ENCODE measurements around the gene ABL2. TPM values are rescaled to one million over a fixed set of nuclear protein-coding genes. Genes with fewer than 3 reads are reported as not detected.
"Not testable (repeated sequence)": the region's sequence is repeated elsewhere in the genome, so short reads cannot be mapped to it uniquely, and the experiment has no call there.

Gene ABL2
- polyA plus RNA-seq (ENCODE audit: insufficient read length in 12 of 12), result 10 to 100 TPM in 1 of 12 donors, 1 to 10 TPM in 10, not detected in 1; 7.1 to 12.6 (median 8.2) TPM
- long read RNA-seq, donor 1, partial matches to known transcripts, result 5 of 13 reads
- long read RNA-seq, donor 1, other reads (novel, unspliced or antisense), result 8 of 13 reads
- long read RNA-seq, donor 2, result 0 reads
- long read RNA-seq, donor 3, full-length matches to known transcripts, result 1 of 1 reads
- long read RNA-seq, donor 3, partial matches to known transcripts, result 0 of 1 reads
- long read RNA-seq, donor 3, other reads (novel, unspliced or antisense), result 0 of 1 reads
- long read RNA-seq, donor 4, result 0 reads
- long read RNA-seq, donor 5, result 0 reads
- long read RNA-seq, donor 6, partial matches to known transcripts, result 0 of 1 reads
- long read RNA-seq, donor 6, other reads (novel, unspliced or antisense), result 0 of 1 reads
- long read RNA-seq, donor 7, partial matches to known transcripts, result 0 of 2 reads
- long read RNA-seq, donor 7, other reads (novel, unspliced or antisense), result 0 of 2 reads
- long read RNA-seq, donor 8, full-length matches to known transcripts, result 2 of 2 reads
- long read RNA-seq, donor 8, partial matches to known transcripts, result 0 of 2 reads
- long read RNA-seq, donor 8, other reads (novel, unspliced or antisense), result 0 of 2 reads
- long read RNA-seq, donor 9, full-length matches to known transcripts, result 2 of 2 reads
- long read RNA-seq, donor 9, partial matches to known transcripts, result 0 of 2 reads
- long read RNA-seq, donor 9, other reads (novel, unspliced or antisense), result 0 of 2 reads
- long read RNA-seq, donor 10, partial matches to known transcripts, result 0 of 1 reads
- long read RNA-seq, donor 10, other reads (novel, unspliced or antisense), result 0 of 1 reads
- long read RNA-seq, donor 11, result 0 reads

GRCh38 chr1:179229214-179230140 is at the start of gene ABL2:
ABL2 (minus strand) TSS chr1:179229677; CDS start chr1:179229397, 280 bp downstream.
- peak; percentile 25 for DNase-seq

GRCh38 chr1:179278920-179279319 is 49.4 kb upstream of the ABL2 start:
- DNase-seq, result no peak

DNA sequence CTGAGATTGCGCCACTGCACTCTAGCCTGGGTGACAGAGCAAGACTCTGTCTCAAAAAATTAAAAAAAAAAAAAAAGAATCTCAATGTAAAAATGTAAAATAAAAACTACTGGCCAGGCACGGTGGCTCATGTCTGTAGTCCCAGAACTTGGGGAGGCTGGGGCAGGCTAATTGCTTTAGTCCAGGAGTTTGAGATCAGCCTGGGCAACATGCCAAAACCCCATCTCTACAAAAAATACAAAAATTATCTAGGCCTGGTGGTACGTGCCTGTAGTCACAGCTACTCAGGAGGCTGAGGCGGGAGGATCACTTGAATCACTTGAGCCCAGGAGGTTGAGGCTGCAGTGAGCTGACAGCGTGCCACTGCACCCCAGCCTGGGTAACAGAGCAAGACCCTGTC is 44.9 kb upstream of the ABL2 start:
- not testable (repeated sequence) for DNase-seq

- DNase-seq, result no peak
Measured at GRCh38 chr1:179269071-179269470, 39.6 kb upstream of the ABL2 start.

DNA sequence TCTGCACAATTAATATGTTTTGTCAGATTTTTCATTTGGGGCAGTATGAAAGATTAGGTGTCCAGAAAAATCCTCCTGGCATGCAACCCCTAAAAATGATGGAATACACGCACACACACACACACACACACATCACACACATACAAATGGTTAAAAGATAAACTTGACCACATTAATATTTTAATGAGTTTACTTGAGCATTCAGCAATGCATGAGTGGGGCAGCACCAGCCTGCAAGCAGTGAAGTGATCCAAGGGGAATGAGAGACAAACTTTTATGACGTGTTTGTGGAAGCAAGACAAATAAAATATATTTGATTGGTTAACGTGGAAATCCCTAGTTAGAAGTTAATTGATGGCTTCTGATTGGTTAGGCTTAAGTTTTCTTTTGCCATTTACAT is 35.0 kb upstream of the ABL2 start:
- no peak for DNase-seq

DNA sequence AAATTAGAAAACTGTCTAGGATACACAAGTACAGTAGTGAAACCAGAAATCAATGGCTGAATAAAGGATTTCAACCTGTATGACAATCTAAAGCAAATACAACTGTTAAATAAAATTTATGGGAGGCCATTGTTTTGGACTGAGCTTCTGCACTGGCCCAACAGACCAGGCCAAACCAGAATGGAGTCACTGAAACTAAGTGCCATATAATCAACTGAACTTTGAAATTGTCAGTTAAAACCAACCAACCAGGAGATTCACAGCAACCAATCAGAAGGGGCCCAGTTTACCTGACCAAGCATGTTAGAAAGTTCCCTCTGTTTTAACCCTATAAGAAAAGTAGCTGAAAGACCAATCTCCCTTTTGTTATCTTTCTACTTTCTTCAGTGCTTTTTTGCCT is 33.6 kb upstream of the ABL2 start:
- no peak for DNase-seq

DNA sequence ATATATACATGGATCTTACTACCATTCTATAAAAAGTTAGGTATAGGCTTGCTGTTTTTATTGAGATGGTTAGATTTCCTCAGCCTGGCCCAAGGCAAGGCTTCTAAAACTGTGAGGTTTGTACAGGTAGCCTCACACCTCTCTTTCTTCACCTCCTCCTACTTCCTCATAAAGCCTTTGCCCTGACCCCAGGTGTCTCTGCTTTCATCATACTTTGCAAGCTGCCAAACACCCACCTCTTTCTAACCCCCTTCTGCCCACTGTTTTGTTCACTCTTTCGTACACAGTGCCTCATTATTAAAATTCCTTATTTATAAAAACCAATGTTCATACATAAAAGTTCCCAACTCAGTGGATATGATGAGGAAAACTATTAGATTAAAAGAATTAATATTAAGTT is 32.7 kb upstream of the ABL2 start:
- no peak for DNase-seq

DNA sequence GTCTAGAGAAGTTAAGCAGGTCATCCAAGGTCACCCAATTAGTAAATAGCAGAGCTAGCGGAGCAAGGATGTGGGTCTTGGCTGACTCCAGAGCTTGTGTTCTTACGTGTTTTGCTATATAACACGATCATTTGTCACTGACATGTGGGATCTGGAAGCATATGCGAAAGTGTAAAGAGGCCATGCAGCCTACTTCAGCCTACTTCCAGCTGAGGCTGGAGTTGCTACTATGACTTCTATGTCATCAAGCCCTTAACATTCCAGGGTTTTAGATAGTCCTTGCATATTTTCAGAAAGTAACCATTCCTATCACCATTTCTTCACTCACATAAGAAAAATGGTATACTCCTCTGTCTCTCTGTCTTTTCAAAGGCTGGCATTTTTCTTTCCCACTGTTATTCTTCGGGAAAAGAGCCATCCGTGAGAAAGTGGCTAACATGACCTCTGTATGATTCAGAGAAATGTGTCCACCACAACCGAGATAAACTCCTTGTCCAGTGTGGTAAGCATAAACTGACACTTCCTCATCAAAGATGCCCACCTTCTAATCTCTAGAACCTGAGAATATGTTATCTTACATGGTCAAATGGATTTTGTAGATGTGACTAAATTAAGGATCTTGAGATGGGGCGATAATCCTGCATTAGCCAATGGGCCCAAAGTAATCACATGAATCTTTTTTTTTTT is 24.0 kb upstream of the ABL2 start:
- DNase-seq, result no peak

GRCh38 chr1:179252606-179253005 is 23.1 kb upstream of the ABL2 start:
- no peak for DNase-seq

- DNase-seq, result peak; percentile 7
Measured at GRCh38 chr1:179251675-179252074, 22.2 kb upstream of the ABL2 start.

- DNase-seq, result no peak
Measured at GRCh38 chr1:179247923-179248322, 18.4 kb upstream of the ABL2 start.

DNA sequence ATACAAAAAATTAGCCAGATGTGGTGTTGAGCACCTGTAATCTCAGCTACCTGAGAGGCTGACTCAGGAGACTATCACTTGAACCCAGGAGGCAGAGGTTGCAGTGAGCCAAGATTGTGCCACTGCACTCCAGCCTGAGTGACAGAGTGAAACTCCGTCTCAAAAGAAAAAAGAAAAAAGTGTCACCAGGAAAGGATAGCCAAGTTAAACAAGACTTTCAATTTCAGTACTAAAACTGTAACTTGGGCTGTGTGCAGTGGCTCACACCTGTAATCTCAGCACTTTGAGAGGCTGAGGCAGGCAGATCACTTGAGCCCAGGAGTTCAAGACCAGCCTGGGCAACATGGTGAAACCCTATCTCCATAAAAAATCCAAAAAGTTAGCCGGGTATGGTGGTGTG is 15.9 kb upstream of the ABL2 start:
- not testable (repeated sequence) for DNase-seq

DNA sequence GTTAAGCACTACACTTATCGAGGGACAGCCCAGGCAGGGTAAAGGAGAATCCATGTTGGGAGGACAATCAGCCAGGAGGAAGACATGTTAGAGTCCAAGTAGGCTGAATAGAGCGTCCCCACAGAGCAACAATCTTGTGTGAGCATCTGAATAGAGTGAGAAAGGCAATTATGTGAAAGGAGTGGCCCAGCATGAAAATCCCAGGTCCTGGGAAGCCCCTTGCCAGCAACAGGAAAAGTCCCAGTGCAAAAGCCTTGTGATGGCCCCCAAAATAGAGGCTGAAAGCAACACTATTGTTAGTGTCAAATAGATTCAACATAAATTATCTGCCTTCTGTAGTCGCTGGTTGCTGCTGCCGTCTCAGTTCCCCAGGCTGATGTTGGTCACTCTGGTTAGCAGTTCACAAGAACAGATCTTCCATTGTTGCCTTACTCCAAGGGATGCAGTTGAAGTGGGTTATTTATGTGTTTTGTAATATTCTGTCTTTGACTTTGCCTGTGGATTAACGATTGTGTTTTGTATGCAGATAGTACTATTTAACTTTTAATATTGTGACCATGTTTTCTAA is 12.1 kb upstream of the ABL2 start:
- DNase-seq, result no peak

DNA sequence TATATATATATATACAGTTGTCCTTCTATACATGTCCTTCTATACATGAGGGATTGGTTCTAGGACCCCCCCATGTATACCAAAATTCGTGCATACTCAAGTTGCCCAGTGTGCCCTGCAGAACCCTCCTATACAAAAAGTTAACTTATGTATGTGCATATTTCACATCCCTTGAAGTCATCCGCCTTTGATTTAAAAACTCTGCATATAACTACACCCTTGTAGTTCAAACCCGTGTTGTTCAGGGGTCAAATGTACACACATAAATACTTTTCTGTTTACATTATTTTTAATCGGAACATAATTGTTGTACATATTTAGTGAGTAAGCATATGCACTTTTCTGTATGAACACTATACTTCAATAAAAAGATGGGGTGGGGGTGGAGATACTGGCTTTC is 7.7 kb upstream of the ABL2 start:
- no peak for DNase-seq

- no peak for DNase-seq
Measured at GRCh38 chr1:179234863-179235262, 5.4 kb upstream of the ABL2 start.

DNA sequence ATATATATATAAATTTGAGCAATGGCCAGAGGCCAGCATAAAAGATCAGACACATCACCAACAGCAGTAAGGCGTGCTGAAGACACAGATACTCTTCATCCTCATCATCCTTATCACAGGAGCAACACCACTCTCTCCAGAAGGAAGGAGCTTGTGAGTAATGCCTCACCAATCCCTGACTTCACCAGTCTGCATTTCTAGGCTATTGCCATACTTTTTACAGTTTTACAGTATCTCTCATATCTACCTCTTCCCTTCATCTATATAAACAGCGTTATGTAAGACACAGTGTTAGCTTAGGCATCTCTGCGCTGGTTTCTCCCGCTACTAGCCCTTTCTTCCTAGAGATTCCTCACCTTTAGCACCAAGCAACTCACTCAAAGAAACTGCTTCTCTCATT is 2.4 kb upstream of the ABL2 start:
- no peak for DNase-seq

- no peak for DNase-seq
Measured at GRCh38 chr1:179230721-179231120, 1.2 kb upstream of the ABL2 start.

GRCh38 chr1:179230251-179230650 is 774 bp upstream of the ABL2 start:
- DNase-seq, result no peak

- peak; percentile 23 for DNase-seq
Measured at GRCh38 chr1:179228783-179229213, 679 bp downstream of the ABL2 start.

- DNase-seq, result no peak
Measured at GRCh38 chr1:179226738-179227137, 2.7 kb downstream of the ABL2 start.

DNA sequence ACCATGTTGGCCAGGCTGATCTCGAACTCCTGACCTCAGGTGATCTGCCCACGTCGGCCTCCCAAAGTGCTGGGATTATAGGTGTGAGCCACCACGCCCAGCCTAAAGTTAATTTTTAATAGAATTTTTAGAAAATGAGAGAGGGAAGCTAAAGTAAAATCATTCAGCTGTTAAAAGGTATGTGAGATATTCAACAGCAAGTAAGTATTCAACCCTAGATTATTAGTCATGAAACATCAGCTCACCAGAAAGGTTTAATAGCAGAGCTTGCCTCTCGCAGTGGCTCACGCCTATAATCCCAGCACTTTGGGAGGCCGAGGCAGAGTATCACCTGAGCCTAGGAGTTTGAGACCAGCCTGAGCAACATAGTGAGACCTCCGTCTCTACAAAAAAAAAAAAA is 5.0 kb downstream of the ABL2 start:
- not testable (repeated sequence) for DNase-seq

Data from muscle of arm (tissue), 14 donors.